Mesodermal cell (in vitro differentiated cells): ENCODE results near the gene CAMK2D.

ENCODE experiments used
- H3K27ac ChIP-seq: 2 replicates; pipeline ENCODE4 v1.7.0; 2013; ENCODE audit warnings: mild to moderate bottlenecking, low read depth, low read length, moderate library complexity; ENCODE audit not compliant: severe bottlenecking
- H3K36me3 ChIP-seq: 2 replicates; pipeline ENCODE4 v1.7.1; 2013; ENCODE audit warnings: mild to moderate bottlenecking, low read length, moderate library complexity; ENCODE audit not compliant: control insufficient read depth, insufficient read depth
- H3K4me1 ChIP-seq: one replicate; pipeline ENCODE4 v1.7.1; 2013; ENCODE audit warnings: mild to moderate bottlenecking, low read length; ENCODE audit not compliant: insufficient read depth, control insufficient read depth, poor library complexity, severe bottlenecking
- H3K4me3 ChIP-seq: 2 replicates; pipeline ENCODE4 v1.7.0; 2013; ENCODE audit warnings: low read length, control low read depth, mild to moderate bottlenecking; ENCODE audit not compliant: insufficient read depth, poor library complexity, severe bottlenecking; ENCODE audit errors: extremely low read depth
- H3K9me3 ChIP-seq: 2 replicates; pipeline ENCODE4 v1.7.1; 2013; ENCODE audit warnings: mild to moderate bottlenecking, low read length, moderate library complexity; ENCODE audit not compliant: control insufficient read depth
- WGBS, 2 experiments: methylation state at CpG; one replicate each; pipeline ENCODE4 v1.1.5; 2013; ENCODE audit warnings: missing lambda C conversion rate in 2 of 2; ENCODE audit not compliant: insufficient coverage in 2 of 2; 5-methylcytosine and 5-hydroxymethylcytosine counted together

Gene CAMK2D

DNA sequence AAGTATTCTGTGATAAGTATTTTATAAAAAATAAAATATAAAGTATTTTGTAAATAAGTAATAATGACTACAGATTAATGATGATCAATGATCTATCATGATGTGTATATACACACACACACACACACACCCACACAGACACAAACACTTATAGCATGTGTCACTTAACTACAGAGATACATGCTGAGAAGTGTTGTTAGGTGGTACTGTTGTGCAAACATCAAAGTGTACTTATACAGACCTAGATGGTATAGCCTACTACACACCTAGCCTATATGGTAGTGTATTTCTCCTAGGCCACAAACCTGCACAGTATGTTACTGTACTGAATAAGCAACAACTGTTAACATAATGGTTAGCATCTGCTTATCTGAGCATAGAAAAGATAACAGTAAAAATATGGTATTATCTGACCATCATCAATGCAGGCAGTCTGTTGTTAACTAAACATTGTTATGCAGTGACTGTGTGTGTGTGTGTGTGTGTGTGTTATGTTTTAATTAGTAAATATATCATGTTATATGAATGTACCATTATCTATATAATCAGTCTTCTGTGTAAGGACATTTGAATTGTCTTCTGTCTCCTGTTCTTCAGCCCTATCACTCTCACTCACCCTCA is 138.2 kb downstream of the CAMK2D start:
- H3K4me1 ChIP-seq = no peaks in the 10 kb centered on the region
- no peak overlapping the region for H3K27ac ChIP-seq
- H3K36me3 ChIP-seq = no peaks in the 10 kb centered on the region
- no peaks in the 10 kb centered on the region for H3K9me3 ChIP-seq
- H3K4me3 ChIP-seq = no peak overlapping the region

GRCh38 chr4:113621633-113622032 is 139.9 kb downstream of the CAMK2D start:
- 80 to 94% methylated on average over 2 of the region's 2 CpGs for WGBS, 2 experiments
- H3K36me3 ChIP-seq = no peaks in the 10 kb centered on the region

GRCh38 chr4:113620032-113620431 is 141.5 kb downstream of the CAMK2D start:
- 100% methylated on average over 1 of the region's 2 CpGs for WGBS, 2 experiments
- Histone ChIP-seq H3K4me3 (no peak overlapping the region), H3K9me3 (no peaks in the 10 kb centered on the region), H3K36me3 (no peaks in the 10 kb centered on the region), H3K27ac (no peak overlapping the region), H3K4me1 (no peaks in the 10 kb centered on the region)

More at GRCh38 chr4:113621633-113622032, 139.9 kb downstream of the CAMK2D start:
- Histone ChIP-seq H3K4me1 (no peaks in the 10 kb centered on the region), H3K4me3 (no peak overlapping the region), H3K9me3 (no peaks in the 10 kb centered on the region), H3K27ac (no peak overlapping the region)

DNA sequence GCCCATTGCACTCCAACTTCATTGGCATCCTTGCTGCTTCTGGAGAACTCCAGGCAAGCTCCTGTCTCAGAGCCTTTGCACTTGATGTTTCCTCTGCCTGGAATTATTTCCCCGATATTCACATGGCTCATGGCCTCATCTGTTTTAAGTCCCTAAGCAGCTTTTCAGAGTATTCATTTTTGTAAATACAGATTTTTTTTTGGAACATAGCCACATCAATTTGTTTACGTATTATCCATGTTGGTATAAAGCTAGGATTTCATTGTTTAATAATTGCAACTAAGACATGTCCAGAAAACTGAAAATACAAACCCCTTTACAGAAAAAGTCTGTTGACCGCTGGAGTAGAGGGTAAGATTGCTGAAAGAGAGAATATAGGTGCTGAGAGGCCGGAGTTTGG is 142.0 kb downstream of the CAMK2D start:
- Histone ChIP-seq H3K4me1 (no peaks in the 10 kb centered on the region), H3K27ac (no peak overlapping the region), H3K9me3 (no peaks in the 10 kb centered on the region), H3K4me3 (no peak overlapping the region), H3K36me3 (no peaks in the 10 kb centered on the region)
- WGBS, 2 experiments = 100% methylated on average over 1 of the region's 4 CpGs

- H3K27ac ChIP-seq = no peak overlapping the region
- H3K9me3 ChIP-seq = no peaks in the 10 kb centered on the region
- H3K4me1 ChIP-seq = no peaks in the 10 kb centered on the region
- H3K4me3 ChIP-seq = no peak overlapping the region
- H3K36me3 ChIP-seq = no peaks in the 10 kb centered on the region
- no CpG with 5 or more reads among the region's 2 CpGs for WGBS, 2 experiments
Observed at GRCh38 chr4:113618205-113618604, 143.3 kb downstream of the CAMK2D start.

DNA sequence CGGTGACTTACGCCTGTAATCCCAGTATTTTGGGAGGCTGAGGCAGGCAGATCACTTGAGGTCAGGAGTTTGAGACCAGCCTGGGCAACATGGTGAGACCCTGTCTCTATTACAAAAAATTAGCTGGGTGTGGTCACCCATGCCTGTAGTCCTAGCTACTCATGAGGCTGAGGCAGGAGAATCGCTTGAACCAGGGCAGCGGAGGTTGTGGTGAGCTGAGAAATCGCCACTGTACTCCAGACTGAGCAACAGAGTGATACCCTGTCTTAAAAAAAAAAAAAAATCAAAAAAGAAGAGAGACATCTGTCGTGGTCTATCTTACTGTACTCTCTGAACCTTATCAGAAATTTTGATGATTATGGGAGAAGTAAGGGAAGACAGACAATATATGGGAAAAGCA is 144.3 kb downstream of the CAMK2D start:
- Histone ChIP-seq H3K4me3 (no peak overlapping the region), H3K4me1 (no peaks in the 10 kb centered on the region), H3K27ac (no peak overlapping the region), H3K36me3 (no peaks in the 10 kb centered on the region), H3K9me3 (no peaks in the 10 kb centered on the region)
- WGBS, 2 experiments = 98 to 100% methylated on average over 4 of the region's 6 CpGs

GRCh38 chr4:113616443-113616842 is 145.1 kb downstream of the CAMK2D start:
- WGBS, 2 experiments = no CpG with 5 or more reads among the region's 1 CpG
- Histone ChIP-seq H3K4me3 (no peak overlapping the region), H3K36me3 (no peaks in the 10 kb centered on the region), H3K4me1 (no peaks in the 10 kb centered on the region), H3K9me3 (no peaks in the 10 kb centered on the region), H3K27ac (no peak overlapping the region)

DNA sequence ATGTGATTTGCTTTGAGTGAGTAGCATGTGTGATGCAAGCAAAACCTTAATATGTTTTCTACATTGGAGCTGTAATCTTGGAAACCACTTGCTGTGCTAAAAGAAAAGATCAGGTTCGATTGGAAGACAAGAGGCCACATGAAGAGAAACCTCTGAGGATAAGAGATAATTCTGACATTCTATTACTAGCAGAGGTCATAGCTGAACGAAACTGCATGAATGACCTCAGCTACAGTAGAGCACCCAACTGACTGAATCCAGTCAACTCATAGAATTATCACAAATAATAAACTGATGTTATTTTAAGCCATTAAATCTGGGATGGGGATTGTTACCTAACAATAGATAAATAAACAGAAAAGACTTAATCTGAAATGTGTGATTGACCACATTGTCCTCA is 147.1 kb downstream of the CAMK2D start:
- WGBS, 2 experiments = 89 to 100% methylated on average over 1 of the region's 2 CpGs
- H3K27ac ChIP-seq = no peak overlapping the region
- H3K36me3 ChIP-seq = no peaks in the 10 kb centered on the region
- no peaks in the 10 kb centered on the region for H3K4me1 ChIP-seq
- no peak overlapping the region for H3K4me3 ChIP-seq
- no peaks in the 10 kb centered on the region for H3K9me3 ChIP-seq

GRCh38 chr4:113613503-113613902 is 148.0 kb downstream of the CAMK2D start:
- Histone ChIP-seq H3K4me3 (no peak overlapping the region), H3K36me3 (no peaks in the 10 kb centered on the region), H3K9me3 (no peaks in the 10 kb centered on the region), H3K27ac (no peak overlapping the region), H3K4me1 (no peaks in the 10 kb centered on the region)
- 95% methylated on average over 3 of the region's 4 CpGs; no CpG with 5 or more reads in 1 of the 2 experiments for WGBS, 2 experiments

DNA sequence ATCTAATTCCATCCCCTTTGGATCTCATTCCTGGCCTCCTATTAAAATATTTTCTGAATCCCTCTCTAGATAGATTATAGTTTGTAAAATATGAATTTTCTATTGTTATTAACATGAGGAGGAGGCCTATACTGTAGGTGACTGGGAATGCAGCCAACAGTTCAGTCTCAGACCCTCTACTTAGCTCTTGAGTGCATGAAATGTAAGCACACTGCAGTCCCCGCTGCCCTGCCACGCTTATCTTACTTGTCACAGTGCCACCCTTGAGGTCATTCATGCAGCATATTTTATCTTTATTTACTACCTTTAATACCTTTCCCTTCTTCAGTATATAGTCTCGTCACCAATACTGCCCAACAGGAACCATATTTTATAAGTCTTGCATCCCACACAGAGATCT is 151.0 kb downstream of the CAMK2D start:
- H3K4me3 ChIP-seq = no peak overlapping the region
- no peaks in the 10 kb centered on the region for H3K4me1 ChIP-seq
- no peaks in the 10 kb centered on the region for H3K9me3 ChIP-seq
- H3K27ac ChIP-seq = no peak overlapping the region
- 84 to 92% methylated on average over 2 of the region's 3 CpGs for WGBS, 2 experiments
- H3K36me3 ChIP-seq = no peaks in the 10 kb centered on the region

DNA sequence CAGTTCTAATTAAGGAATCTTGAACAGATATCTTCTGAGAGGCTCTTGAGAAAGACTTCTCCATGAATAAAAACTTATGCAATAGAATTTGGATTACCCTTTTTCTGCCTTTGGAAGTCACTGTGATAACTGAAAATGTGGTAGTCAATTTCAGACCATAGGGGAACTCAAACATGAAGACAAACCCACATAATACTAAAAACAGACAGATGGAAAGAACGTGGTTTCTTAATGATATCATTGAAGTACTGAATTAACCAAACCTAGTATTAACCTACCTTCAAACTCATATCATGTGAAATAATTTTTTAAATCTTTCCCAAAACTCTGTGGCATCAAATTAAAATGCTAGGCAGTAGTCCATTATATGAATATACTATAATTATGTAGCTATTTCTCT is 153.5 kb downstream of the CAMK2D start:
- H3K9me3 ChIP-seq = no peaks in the 10 kb centered on the region
- H3K27ac ChIP-seq = no peak overlapping the region
- H3K36me3 ChIP-seq = no peaks in the 10 kb centered on the region
- no CpG with 5 or more reads among the region's 1 CpG for WGBS, 2 experiments
- H3K4me1 ChIP-seq = peaks cover 4% of the 10 kb centered on the region
- H3K4me3 ChIP-seq = no peak overlapping the region
